Breast epithelium (tissue), 3 donors: ENCODE results near the gene RIC8B.

ENCODE experiments used
- CTCF ChIP-seq, 3 donors: fragments of 450-650 bp; IDR thresholded peaks; one replicate each; pipeline ENCODE4 v1.5.1; 2016 to 2017; ENCODE audit warnings: antibody characterized with exemption in 3 of 3, mild to moderate bottlenecking in 3 of 3, moderate library complexity in 3 of 3
- POLR2A ChIP-seq: fragments of 450-650 bp; IDR thresholded peaks from one replicate; pipeline ENCODE4 v1.6.1; 2016; ENCODE audit warnings: antibody characterized with exemption, mild to moderate bottlenecking, moderate library complexity
- POLR2AphosphoS5 ChIP-seq, 3 donors: sonication (generic); formaldehyde crosslinking; IDR thresholded peaks; one replicate each; pipeline ENCODE4 v1.6.1; 2017; ENCODE audit warnings: antibody characterized with exemption in 3 of 3

DNA sequence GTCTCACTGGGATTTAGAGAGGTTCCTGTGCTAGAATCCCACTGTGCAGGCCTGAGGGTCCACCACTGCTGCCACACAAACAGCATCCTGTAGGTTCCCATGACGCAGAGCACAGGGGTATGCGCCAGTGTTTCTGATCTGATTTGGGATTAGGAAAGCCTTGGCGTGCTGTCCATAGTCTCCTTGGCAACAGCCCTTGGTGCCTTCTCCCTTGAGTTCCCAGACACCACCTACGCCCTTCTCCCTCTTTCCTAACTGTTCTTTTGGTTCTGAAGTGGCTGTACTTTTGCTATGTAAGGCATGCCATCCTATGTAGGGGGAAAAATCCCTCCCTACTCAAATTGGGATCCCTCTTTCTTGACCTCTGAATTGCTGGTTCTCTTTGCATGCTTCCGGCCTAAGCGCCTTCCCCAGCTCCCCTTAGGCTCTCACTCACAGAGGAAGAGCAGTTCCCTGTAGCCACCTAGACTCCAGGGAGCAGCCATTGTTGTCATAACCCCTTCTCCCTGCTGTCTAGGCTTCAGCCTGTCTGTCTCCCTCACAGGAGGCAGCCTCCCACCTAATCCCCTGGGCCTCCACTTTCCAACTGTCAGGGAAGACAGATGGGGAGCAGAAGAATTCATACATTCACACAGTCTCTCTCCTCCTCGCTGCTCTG, 14.8 kb upstream of the RIC8B start:
- TF ChIP-seq POLR2AphosphoS5 (IDR thresholded peaks at IDR 0.05) (no peak), CTCF (IDR thresholded peaks at IDR 0.05) (no peak), POLR2A (no peak)
